Endothelial cell of umbilical vein (primary cell): ENCODE measurements around the gene MATR3. TPM values are rescaled to one million over a fixed set of nuclear protein-coding genes. Genes with fewer than 3 reads are reported as not detected.
A peak's percentile ranks its signal among the peaks of the same experiment; 100 is the strongest.

ENCODE experiments used
- BruUV-seq: library from RNA; stranded (reverse); fragments of 400-500 nt; replicated peaks from 2 replicates; lab custom pipeline; 2021; lab: Mats Ljungman, UMichigan
- CTCF ChIA-PET: fragments of 300-600, 350-600 bp; sonication (Branson Sonifier 250); formaldehyde crosslinking; loops from one replicate; lab custom pipeline; 2021; ENCODE audit warnings: antibody characterized with exemption, inconsistent platforms; lab: Charles Lee
- POLR2A ChIA-PET: fragments of 300-600, 350-600 bp; sonication (Branson Sonifier 250); formaldehyde crosslinking; loops from one replicate; lab custom pipeline; 2021; ENCODE audit warnings: antibody characterized with exemption, inconsistent platforms; lab: Charles Lee
- DNase-seq: peaks from one replicate; pipeline ENCODE4 v3.0.0-alpha.2; 2011; ENCODE audit warnings: low read depth, low spot score
- FAIRE-seq: peaks from 2 replicates; lab custom pipeline; 2011; peaks lifted over from hg19 to GRCh38; lab: Jason Lieb, UNC
- H2AFZ ChIP-seq: 2 replicates; pipeline ENCODE4 v1.6.0; 2012; ENCODE audit warnings: low read depth, low read length, control low read depth, inconsistent platforms
- H3K27ac ChIP-seq: 2 replicates; pipeline ENCODE4 v1.5.1; 2011; ENCODE audit warnings: low read depth, mild to moderate bottlenecking, control low read depth, low read length, moderate library complexity; ENCODE audit not compliant: insufficient read depth
- H3K27me3 ChIP-seq, 2 experiments: 2 replicates each; pipeline versions ENCODE4 v1.6.0 to v1.6.1; 2011; ENCODE audit warnings: low read length in 2 of 2, mixed read lengths in 1 of 2; ENCODE audit not compliant: control insufficient read depth in 2 of 2, insufficient read depth in 2 of 2
- H3K36me3 ChIP-seq, 2 experiments: 2 replicates in 1 of 2; 3 replicates in 1 of 2; pipeline ENCODE4 v1.5.1; 2011; ENCODE audit warnings: low read length in 2 of 2, mild to moderate bottlenecking in 1 of 2, moderate library complexity in 1 of 2; ENCODE audit not compliant: control insufficient read depth in 2 of 2, insufficient read depth in 2 of 2; ENCODE audit errors: extremely low read depth in 1 of 2
- H3K4me1 ChIP-seq: 3 replicates; pipeline ENCODE4 v1.5.1; 2011; ENCODE audit warnings: mild to moderate bottlenecking, low read length; ENCODE audit not compliant: control insufficient read depth, insufficient read depth; ENCODE audit errors: extremely low read depth
- H3K4me2 ChIP-seq: 2 replicates; pipeline ENCODE4 v1.6.1; 2011; ENCODE audit warnings: low read length, control low read depth, mixed read lengths; ENCODE audit not compliant: insufficient read depth
- H3K4me3 ChIP-seq, 3 experiments: fragments of 200-600 bp in 1 of 3; sonication (generic), shearing (Covaris generic) in 1 of 3; replicated peaks in 1 of 3; 2 replicates each; pipeline ENCODE4 v1.5.1; 2011 to 2016; ENCODE audit warnings: control low read depth in 3 of 3, low read length in 3 of 3, mild to moderate bottlenecking in 2 of 3, inconsistent platforms in 1 of 3, low read depth in 1 of 3, moderate library complexity in 1 of 3; ENCODE audit not compliant: insufficient read depth in 1 of 3
- H3K79me2 ChIP-seq: 2 replicates; pipeline ENCODE4 v1.6.0; 2012; ENCODE audit warnings: low read length, inconsistent platforms; ENCODE audit not compliant: control insufficient read depth, insufficient read depth
- H3K9ac ChIP-seq: replicated peaks from 2 replicates; pipeline ENCODE3; 2011; ENCODE audit warnings: low read length, control low read depth; ENCODE audit not compliant: insufficient read depth; ENCODE audit errors: extremely low read depth
- H3K9me1 ChIP-seq: replicated peaks from 3 replicates; pipeline ENCODE4 v1.6.0; 2011; ENCODE audit warnings: mild to moderate bottlenecking, low read length; ENCODE audit not compliant: control insufficient read depth, insufficient read depth; ENCODE audit errors: extremely low read depth
- H3K9me3 ChIP-seq: replicated peaks from 2 replicates; pipeline ENCODE4 v1.5.1; 2012; ENCODE audit warnings: low read length, inconsistent platforms; ENCODE audit not compliant: control insufficient read depth, insufficient read depth
- H4K20me1 ChIP-seq: replicated peaks from 2 replicates; pipeline ENCODE3; 2011; ENCODE audit warnings: mild to moderate bottlenecking, low read length; ENCODE audit not compliant: control insufficient read depth, insufficient read depth; ENCODE audit errors: extremely low read depth
- EZH2 ChIP-seq: IDR thresholded peaks from 2 replicates; pipeline ENCODE4 v1.6.1; 2012; ENCODE audit warnings: borderline replicate concordance, low read depth, mild to moderate bottlenecking, moderate library complexity, low read length, inconsistent platforms; ENCODE audit not compliant: severe bottlenecking
- FOS ChIP-seq: IDR thresholded peaks from 2 replicates; pipeline ENCODE4 v1.6.1; 2011; ENCODE audit warnings: mild to moderate bottlenecking, low read length, moderate library complexity, borderline replicate concordance; ENCODE audit not compliant: insufficient read depth
- GATA2 ChIP-seq: IDR thresholded peaks from 2 replicates; pipeline ENCODE4 v1.7.0; 2011; ENCODE audit warnings: low read depth, mild to moderate bottlenecking, moderate library complexity, mixed read lengths, low read length; ENCODE audit not compliant: insufficient read length, insufficient read depth
- JUN ChIP-seq: IDR thresholded peaks from 2 replicates; pipeline ENCODE4 v1.6.1; 2011; ENCODE audit warnings: borderline replicate concordance, low read depth; ENCODE audit not compliant: insufficient read length, insufficient read depth
- MYC ChIP-seq: IDR thresholded peaks from one replicate; pipeline ENCODE4 v1.6.1; 2011; ENCODE audit warnings: mild to moderate bottlenecking, low read depth, low read length
- POLR2A ChIP-seq: IDR thresholded peaks from 2 replicates; pipeline ENCODE4 v1.6.1; 2012; ENCODE audit warnings: low read depth, mild to moderate bottlenecking, control low read depth, low read length
- POLR2AphosphoS5 ChIP-seq: IDR thresholded peaks from 2 replicates; pipeline ENCODE4 v1.6.1; 2012; ENCODE audit warnings: low read depth, mild to moderate bottlenecking, control low read depth, low read length, moderate library complexity; ENCODE audit not compliant: insufficient read depth
- dilution Hi-C: fragments of 300-500 bp; cut with MboI; formaldehyde crosslinking; loops from one replicate; pipeline ENCODE4 v1.15.0; 2019; ENCODE audit warnings: low sequenced_read_pairs; ENCODE audit not compliant: extremely low pct_ligation_motif_present
- intact Hi-C: fragments of 100-400 bp; cut with micrococcal nuclease; formaldehyde crosslinking; loops from one replicate; pipeline ENCODE4 v1.10.0; 2022
- polyA plus RNA-seq, 4 experiments: library from polyadenylated mRNA; depleted of rRNA in 3 of 4; stranded (reverse) in 3 of 4; unstranded in 1 of 4; fragments of >200 nt; gene quantifications; 2 replicates each; pipeline versions ENCODE4 v1.2.1 to v1.2.3, GENCODE V29; 2011 to 2012; ENCODE audit warnings: missing spikeins in 1 of 4
- total RNA-seq: library from RNA; stranded (reverse); gene quantifications from 2 replicates; pipeline ENCODE4 v1.2.3, GENCODE V29; 2021
- TF ChIP-seq, protein P1 (sequence below): IDR thresholded peaks from 2 replicates; pipeline ENCODE4 v1.6.1; 2011; ENCODE audit not compliant: insufficient read depth, insufficient read length

MATR3 gene
- total and polyA plus RNA-seq, 2 donors (not counting 3 experiments of a cell fraction or from before 2014, with no cell fraction given) = 64.0 to 158 TPM

DNA sequence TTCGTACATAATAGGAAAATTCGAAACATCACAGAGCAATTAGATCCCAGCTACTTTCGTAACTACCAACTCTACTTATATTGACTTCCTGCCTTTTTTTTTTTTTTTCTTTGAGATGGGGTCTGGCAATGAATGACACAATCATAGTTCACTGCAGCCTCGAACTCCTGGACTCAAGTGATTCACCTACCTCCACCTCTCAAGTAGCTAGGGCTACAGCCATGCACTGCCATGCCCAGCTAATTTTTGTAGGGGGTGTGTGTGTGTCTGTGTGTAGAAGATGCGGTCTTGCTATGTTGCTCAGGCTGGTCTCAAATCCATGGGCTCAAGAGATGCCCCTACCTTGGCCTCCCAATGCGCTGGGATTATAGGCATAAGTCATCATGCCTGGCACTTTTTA is 42.3 kb downstream of the MATR3 start:
- Histone ChIP-seq H3K4me2 (no peak overlapping the region), H3K36me3 (peaks cover 3 to 5% of the 10 kb centered on the region in 2 experiments), H3K4me3 (no peak overlapping the region), H4K20me1 (no peaks in the 10 kb centered on the region), H3K4me1 (peaks cover under 1% of the 10 kb centered on the region), H3K79me2 (no peaks in the 10 kb centered on the region), H3K9me3 (no peaks in the 10 kb centered on the region), H3K9me1 (no peaks in the 10 kb centered on the region), H2AFZ (no peak overlapping the region), H3K27ac (no peak overlapping the region), H3K27me3 (no peaks in the 10 kb centered on the region), H3K9ac (no peak overlapping the region)
- no peak for DNase-seq
- TF ChIP-seq POLR2A (peak; percentile 16), MYC (no peak), POLR2AphosphoS5 (peak; percentile 14), EZH2 (no peak)
- TF ChIP-seq, protein P1, sequence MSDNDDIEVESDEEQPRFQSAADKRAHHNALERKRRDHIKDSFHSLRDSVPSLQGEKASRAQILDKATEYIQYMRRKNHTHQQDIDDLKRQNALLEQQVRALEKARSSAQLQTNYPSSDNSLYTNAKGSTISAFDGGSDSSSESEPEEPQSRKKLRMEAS = no peak
- FAIRE-seq = no peak
- BruUV-seq = no TSS peak
- intact Hi-C loops = no loop called here
- dilution Hi-C loops = no loop called here
- ChIA-PET CTCF (no interaction called here), POLR2A (no interaction called here)

DNA sequence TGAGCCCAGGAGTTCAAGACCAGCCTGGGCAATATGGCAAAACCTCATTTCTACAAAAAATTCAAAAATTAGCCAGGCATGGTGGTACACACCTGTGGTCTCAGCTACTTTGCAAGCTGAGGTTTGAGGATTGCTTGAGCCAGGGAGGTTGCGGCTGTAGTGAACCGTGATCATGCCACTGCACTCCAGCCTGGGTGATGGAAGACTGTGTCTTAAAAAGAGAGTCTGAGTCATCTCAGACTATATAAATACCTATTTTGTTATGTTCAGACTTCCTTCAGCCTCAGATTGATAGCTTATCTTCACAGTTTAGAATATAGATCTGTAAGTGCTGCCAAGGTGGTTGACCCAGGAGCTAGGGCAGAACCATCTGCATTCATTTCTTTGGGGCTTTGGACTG is 46.5 kb downstream of the MATR3 start:
- FAIRE-seq (no peak), DNase-seq (no peak)
- no peaks in the 10 kb centered on the region for H3K27me3 ChIP-seq
- no peaks in the 10 kb centered on the region for H4K20me1 ChIP-seq
- BruUV-seq = no TSS peak
- H3K9ac ChIP-seq = no peak overlapping the region
- no peak overlapping the region for H3K4me2 ChIP-seq
- H3K9me1 ChIP-seq = no peaks in the 10 kb centered on the region
- peaks cover 28% of the 10 kb centered on the region for H3K79me2 ChIP-seq
- dilution Hi-C loops (no loop called here), intact Hi-C loops (no loop called here)
- H3K4me3 ChIP-seq = no peak overlapping the region
- H3K4me1 ChIP-seq = peaks cover 7% of the 10 kb centered on the region
- H2AFZ ChIP-seq = no peak overlapping the region
- TF ChIP-seq POLR2A (no peak), MYC (no peak), GATA2 (no peak), FOS (no peak), JUN (no peak), POLR2AphosphoS5 (no peak)
- TF ChIP-seq, protein P1 = no peak
- CTCF ChIA-PET = interaction anchor here (0.9 kb wide), 1 partner anchor 8 kb away, joined by 3 read pairs; no protein-coding TSS in a partner anchor
- POLR2A ChIA-PET = interaction anchor here (1.2 to 2.6 kb wide), 2 partner anchors 10 to 46 kb away, joined by 3 to 17 read pairs; partner anchors contain the start of gene MATR3
- H3K9me3 ChIP-seq = no peaks in the 10 kb centered on the region
- H3K27ac ChIP-seq = no peak overlapping the region
- no peaks in the 10 kb centered on the region for H3K36me3 ChIP-seq
